SK-N-MC (cell line): ENCODE data around the gene RHOBTB1.

Experiments
- EZH2 ChIP-seq: fragments of 200-600 bp; sonication (generic); IDR thresholded peaks from one replicate; pipeline ENCODE4 v1.6.1; 2017; ENCODE audit warnings: antibody characterized with exemption
- POLR2AphosphoS5 ChIP-seq: IDR thresholded peaks from 2 replicates; pipeline ENCODE4 v1.6.1; 2012; ENCODE audit warnings: mild to moderate bottlenecking, low read depth, low read length, borderline replicate concordance

- TF ChIP-seq POLR2AphosphoS5 (no peak), EZH2 (no peak)
Observed at GRCh38 chr10:60975716-60976115, 31.7 kb upstream of the RHOBTB1 start.
